Right renal pelvis (tissue), 4 donors: ENCODE measurements around the gene USP22. TPM values are rescaled to one million over a fixed set of nuclear protein-coding genes. Genes with fewer than 3 reads are reported as not detected.

Source experiments
- DNase-seq, 4 donors: peaks; one replicate each; pipeline ENCODE4 v3.0.0-alpha.2; 2013; ENCODE audit warnings: low read depth in 4 of 4, low spot score in 3 of 4, missing footprints in 1 of 4
- polyA plus RNA-seq, 4 donors: library from polyadenylated mRNA; unstranded; fragments of 120-200 nt; gene quantifications; one replicate each; pipeline ENCODE4 v1.2.1, GENCODE V29; 2013; ENCODE audit not compliant: insufficient read length in 4 of 4

The USP22 gene
- polyA plus RNA-seq, 4 donors = 195 to 232 (median 227) TPM

DNA sequence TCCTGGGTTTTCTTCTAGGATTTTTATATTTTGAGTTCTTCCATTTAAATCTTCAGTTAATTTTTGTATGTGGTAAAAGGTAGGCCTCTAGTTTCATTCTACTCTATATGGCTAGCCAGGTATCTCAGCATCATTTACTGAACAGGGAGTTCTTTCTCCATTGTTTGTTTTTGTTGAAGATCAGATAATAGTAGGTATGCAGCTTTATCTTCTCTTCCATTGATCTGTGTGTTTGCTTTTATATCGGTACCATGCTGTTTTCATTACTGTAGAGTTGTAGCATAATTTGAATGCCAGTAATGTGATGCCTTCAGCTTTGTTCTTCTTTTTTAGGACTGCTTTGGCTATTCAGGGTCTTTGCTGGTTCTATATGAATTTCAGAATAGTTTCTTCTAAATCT is 77.3 kb downstream of the USP22 start:
- DNase-seq = no peak

DNA sequence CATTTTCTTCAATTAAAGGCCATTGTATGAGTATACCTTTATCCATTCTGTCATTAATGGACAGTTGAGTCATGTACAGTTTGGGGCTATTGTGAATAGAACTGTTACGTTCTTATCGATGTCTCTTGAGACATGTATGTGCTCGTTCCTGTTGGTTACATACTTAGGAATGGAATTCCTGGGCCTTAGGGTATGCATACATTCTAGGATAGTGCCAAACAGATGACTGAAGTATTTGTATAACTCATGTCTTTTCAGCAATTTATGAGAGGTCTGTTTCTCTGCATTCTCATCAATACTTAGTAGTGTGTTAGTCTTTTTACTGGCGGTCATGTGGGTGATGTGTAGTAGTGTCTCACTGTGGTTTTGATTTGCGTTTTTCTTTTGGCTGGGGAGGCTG is 81.2 kb downstream of the USP22 start:
- no peak for DNase-seq

DNA sequence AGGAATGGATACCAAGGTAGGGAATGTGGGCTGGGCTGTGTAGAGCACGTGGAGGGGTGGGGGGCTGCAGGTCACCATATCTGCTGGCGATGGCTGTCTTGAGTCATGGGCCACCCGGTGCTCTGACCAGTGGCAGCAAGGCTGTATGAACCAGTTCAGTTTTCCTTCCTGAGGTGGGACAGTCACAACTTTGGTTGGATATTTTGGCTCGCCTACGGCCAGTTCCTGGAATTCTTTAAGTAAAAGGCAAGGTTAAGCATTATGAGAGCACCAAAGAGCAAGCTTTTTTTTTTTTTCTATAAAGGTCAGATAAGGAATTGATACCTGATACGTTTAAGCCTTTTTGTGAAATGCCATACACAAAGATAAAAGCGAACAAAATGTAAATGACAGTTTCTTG is 81.9 kb downstream of the USP22 start:
- DNase-seq = no peak

DNA sequence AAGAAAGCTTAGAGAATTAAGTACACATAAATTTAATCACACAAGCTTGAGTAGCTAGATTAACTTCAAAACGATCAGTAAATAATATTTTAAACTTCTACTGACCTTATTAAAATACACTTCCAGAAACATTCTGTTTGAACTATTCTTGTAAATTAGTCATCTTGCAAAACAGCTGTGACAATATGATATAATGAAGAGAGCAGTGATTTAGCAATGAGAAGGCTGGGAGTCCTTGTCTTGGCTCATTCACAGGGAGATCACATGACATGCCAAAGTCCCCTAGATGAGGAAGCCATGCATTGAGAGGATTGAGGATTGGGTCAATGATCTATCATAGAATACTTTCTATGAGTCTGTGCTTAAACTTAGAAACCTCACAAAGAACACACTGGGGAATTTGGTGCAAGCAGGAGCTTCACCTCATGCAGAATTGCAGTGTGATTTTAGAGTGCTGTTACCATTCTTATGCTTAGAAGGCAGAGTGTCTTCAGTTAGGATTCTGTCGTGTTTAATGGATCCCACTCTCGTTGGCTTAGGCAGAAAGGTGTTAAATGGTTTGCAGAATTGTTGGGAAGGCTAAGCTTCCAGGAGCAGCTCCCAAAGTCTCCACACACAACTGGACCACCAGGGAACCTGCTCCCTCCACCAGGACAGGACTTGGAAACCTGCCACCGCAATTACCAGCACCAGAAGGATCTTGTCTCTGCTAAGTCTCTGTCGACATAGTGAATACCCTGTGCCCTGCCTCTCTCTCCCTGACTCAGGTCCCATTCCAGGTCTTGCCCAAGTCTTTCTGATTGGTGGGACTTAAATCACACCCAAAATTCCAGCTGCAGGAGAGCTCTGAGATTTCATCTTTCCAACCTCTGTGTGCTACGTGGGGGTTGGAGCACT is 87.1 kb downstream of the USP22 start:
- DNase-seq = no peak

DNA sequence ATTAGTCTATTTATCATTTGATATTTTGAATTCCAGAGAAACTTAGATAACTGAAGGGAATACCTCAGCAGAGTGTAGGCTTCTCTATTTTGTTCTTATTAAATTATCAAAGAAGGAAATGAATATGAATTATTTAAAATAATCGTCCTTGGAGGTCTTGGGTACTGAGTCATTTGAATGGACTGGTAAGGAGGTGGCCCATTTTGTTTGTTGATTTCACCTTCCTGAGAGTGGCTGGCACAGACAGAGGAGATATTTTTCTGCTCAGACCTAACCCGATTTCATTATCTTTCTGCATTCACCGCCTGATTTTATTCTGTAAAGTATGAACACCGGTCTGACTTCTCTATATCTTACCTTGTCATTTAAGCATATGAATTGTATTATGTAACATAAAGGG is 88.0 kb downstream of the USP22 start:
- DNase-seq = no peak

DNA sequence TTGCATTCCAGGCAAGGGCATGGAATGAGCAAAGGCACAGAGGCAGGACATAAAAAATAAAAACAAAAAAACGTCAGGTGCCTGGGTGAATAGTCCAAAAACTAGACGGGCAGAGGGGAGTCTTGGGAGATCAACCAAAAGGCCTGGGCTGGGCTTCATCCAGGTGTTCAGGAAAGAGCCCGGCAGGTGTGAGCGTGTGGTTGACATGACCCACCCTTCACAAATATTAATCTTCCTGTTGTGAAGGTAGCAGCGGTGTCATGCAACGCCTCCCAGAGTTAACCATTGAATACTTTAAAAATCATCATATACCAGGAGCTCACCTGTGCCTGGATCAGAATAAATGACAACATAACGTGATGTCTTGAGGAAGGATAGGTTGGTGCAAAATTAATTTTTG is 90.6 kb downstream of the USP22 start:
- no peak for DNase-seq

Other genes with a start within 250 kb of the USP22 start
- gene DHRS7B, start 84.0 kb upstream of the USP22 start, polyA plus RNA-seq = 10 to 100 TPM; 36.7 to 38.1 (median 37.1) TPM
- gene TMEM11, start 171.2 kb upstream of the USP22 start, polyA plus RNA-seq = 10 to 100 TPM; 22.8 to 26.7 (median 25.7) TPM
- 10 to 100 TPM; 12.4 to 15.2 (median 13.5) TPM for gene NATD1, start 210.4 kb upstream of the USP22 start, polyA plus RNA-seq
- gene MAP2K3, start 241.7 kb upstream of the USP22 start, polyA plus RNA-seq = 10 to 100 TPM; 20.2 to 26.7 (median 22.0) TPM